NCI-H526 treated with DMSO at 0.1 percent for 48 hours (cell line): ENCODE results near the gene FTL.

ENCODE experiments used
- DNase-seq: peaks from one replicate; lab custom pipeline; 2025; lab: John Stamatoyannopoulos, UW

The FTL gene

DNA sequence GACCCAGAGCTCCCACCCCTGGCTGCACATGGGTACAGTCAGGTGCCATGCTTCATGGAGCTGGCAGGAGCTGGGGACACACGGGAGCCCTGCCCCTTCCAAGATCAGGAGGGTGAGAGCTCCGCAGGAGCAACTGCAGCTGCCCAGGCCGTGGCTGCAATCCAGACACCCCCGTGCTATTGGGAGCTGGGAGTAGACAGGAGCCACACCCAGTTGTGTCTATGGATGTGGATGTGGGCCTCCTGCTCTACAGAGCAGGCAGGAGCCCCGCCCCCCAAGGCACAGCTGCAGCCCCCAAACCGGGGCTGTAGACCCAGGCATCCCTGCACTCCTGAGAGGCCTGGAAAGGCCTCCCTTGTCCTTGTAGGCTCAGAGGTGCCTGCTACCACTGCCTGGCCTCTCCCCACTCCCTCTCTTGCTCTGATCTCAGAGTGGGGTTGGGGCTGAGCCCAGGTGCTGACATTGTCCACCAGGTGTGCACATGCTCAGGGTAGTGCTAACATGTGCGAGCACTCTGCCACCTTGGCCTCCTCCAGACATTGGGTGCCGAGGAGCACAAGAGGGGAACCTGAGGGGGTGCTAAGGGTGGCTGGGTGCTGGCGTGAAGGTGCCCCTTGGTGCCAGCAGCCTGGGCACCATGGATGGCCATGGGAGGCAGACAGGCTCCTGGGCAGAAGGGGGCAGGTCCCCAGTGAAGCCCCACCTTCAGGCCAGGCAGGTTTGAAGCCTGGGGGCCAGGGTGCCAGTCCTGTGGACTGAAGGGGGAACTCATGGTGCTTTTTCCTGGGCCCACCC lies 18.4 kb upstream of the FTL start:
- no peak for DNase-seq

DNA sequence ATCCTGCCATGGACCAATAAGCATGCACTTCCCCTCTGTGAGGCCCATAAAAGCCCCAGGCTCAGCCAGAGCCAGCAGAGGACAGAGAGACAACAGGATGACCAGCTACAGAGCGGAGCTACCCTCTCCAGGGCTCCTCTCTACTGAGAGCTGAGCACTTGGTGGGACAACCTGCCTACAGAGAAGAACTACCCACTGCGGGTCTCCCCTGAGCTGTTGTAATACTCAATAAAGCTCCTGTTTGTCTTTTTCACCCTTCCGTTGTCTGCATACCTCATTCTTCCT lies 17.9 kb upstream of the FTL start:
- no peak for DNase-seq

DNA sequence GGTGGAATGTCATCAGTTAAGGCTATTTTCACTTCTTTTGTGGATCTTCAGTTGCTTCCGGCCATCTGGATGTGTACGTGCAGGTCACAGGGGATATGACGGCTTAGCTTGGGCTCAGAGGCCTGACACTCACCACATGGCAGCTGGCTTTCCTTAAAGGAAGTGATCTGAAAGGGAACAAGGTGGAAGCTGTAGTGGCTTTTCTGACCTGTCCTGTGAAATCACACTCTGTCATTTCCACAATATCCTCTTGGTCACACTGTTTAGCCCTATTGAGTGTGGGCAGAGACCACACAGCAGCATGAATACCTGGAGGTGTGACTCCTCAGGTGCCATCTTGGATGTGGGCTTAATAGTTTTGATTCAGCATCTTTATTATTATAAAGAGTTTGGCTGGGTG lies 14.9 kb upstream of the FTL start:
- DNase-seq: no peak

GRCh38 chr19:48950830-48951519 lies 14.1 kb upstream of the FTL start:
- DNase-seq: no peak

- no peak for DNase-seq
Observed at GRCh38 chr19:48953141-48953540, 12.0 kb upstream of the FTL start.

- DNase-seq: no peak
Observed at GRCh38 chr19:48953990-48954594, 11.0 kb upstream of the FTL start.

GRCh38 chr19:48954595-48955307 lies 10.4 kb upstream of the FTL start, which contains the start of gene BAX:
Gene BAX, plus strand, starts transcription at chr19:48954875. Its CDS starts 54 bp downstream, at chr19:48954929.
- DNase-seq: peak; percentile 82

- no peak for DNase-seq
Observed at GRCh38 chr19:48955308-48955958, 9.7 kb upstream of the FTL start.

- no peak for DNase-seq
Observed at GRCh38 chr19:48958006-48958405, 7.1 kb upstream of the FTL start.

- no peak for DNase-seq
Observed at GRCh38 chr19:48959341-48960239, 5.5 kb upstream of the FTL start.

DNA sequence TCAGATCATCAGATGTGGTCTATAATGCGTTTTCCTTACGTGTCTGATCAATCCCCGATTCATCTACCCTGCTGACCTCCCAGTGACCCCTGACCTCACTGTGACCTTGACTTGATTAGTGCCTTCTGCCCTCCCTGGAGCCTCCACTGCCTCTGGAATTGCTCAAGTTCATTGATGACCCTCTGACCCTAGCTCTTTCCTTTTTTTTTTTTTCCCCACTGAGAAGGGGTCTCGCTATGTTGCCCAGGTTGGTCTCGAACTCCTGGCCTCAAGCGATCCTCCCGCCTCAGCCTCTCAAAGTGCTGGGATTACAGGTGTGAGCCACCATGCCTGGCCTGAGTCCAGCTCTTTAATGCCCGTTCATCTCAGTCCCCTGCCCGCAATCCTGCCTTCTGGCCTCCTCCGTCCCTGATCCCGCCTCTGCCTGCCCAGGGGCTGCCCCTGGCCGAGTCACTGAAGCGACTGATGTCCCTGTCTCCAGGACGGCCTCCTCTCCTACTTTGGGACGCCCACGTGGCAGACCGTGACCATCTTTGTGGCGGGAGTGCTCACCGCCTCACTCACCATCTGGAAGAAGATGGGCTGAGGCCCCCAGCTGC lies 4.0 kb upstream of the FTL start:
- DNase-seq: no peak

- DNase-seq: no peak
Observed at GRCh38 chr19:48961673-48962028, 3.5 kb upstream of the FTL start.

- no peak for DNase-seq
Observed at GRCh38 chr19:48962029-48962848, 2.9 kb upstream of the FTL start.

DNA sequence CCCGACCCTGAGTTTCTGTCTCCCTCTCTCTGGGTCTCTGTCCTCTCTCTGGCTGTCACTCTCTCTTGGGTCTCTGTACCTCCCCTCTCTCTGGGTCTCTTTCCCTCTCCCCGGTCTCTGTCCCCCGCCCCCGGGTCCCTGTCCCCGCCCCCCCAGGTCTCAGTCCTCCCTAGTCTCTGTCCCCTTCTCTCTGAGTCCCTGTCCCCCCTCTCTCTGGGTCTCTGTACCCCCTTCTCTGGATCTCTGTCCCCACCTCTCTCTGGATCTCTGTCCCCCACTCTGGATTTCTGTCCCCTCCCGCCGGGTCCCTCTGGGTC lies 2.3 kb upstream of the FTL start:
- no peak for DNase-seq

GRCh38 chr19:48963371-48964204 lies 1.5 kb upstream of the FTL start:
- no peak for DNase-seq

GRCh38 chr19:48964205-48965039 lies 687 bp upstream of the FTL start:
- no peak for DNase-seq

GRCh38 chr19:48965806-48966540 lies 864 bp downstream of the FTL start:
- peak; percentile 74 for DNase-seq
